ENCODE measurements around the gene HFE.
A peak's percentile ranks its signal among the peaks of the same experiment; 100 is the strongest.
"Not testable (repeated sequence)": the region's sequence is repeated elsewhere in the genome, so short reads cannot be mapped to it uniquely, and the experiment has no call there.

HFE gene

GRCh38 chr6:26107935-26108334 lies 20.7 kb downstream of the HFE start:
- DNase-seq (ENCODE audit: low read depth in 2 of 2): no peak

- no peak for DNase-seq (ENCODE audit: low read depth in 2 of 2)
Observed at GRCh38 chr6:26109772-26110171, 22.5 kb downstream of the HFE start.

- DNase-seq (ENCODE audit: low read depth in 2 of 2): no peak
Observed at GRCh38 chr6:26113570-26113969, 26.3 kb downstream of the HFE start.

- DNase-seq (ENCODE audit: low read depth in 2 of 2): no peak
Observed at GRCh38 chr6:26115226-26115625, 28.0 kb downstream of the HFE start.

GRCh38 chr6:26116267-26116666 lies 29.0 kb downstream of the HFE start:
- no peak for DNase-seq (ENCODE audit: low read depth in 2 of 2)

- no peak for DNase-seq (ENCODE audit: low read depth in 2 of 2)
Observed at GRCh38 chr6:26118999-26119398, 31.8 kb downstream of the HFE start.

- DNase-seq (ENCODE audit: low read depth in 2 of 2): not testable (repeated sequence)
Observed at GRCh38 chr6:26120115-26120514, 32.9 kb downstream of the HFE start.

GRCh38 chr6:26120807-26121140 lies 33.5 kb downstream of the HFE start:
- no peak for DNase-seq (ENCODE audit: low read depth in 2 of 2)

GRCh38 chr6:26121141-26122004 lies 34.1 kb downstream of the HFE start:
- DNase-seq (ENCODE audit: low read depth in 2 of 2): no peak

GRCh38 chr6:26122005-26122388 lies 34.8 kb downstream of the HFE start:
- DNase-seq (ENCODE audit: low read depth in 2 of 2): no peak

- no peak for DNase-seq (ENCODE audit: low read depth in 2 of 2)
Observed at GRCh38 chr6:26122402-26122792, 35.2 kb downstream of the HFE start.

- peak; percentile 84 to 92 for DNase-seq (ENCODE audit: low read depth in 2 of 2)
Observed at GRCh38 chr6:26122793-26123674, 35.8 kb downstream of the HFE start.

- DNase-seq (ENCODE audit: low read depth in 2 of 2): peak in 1 of 2 donors; percentile 61
Observed at GRCh38 chr6:26123675-26123946, 36.4 kb downstream of the HFE start.

- DNase-seq (ENCODE audit: low read depth in 2 of 2): peak in 1 of 2 donors; percentile 48
Observed at GRCh38 chr6:26123947-26124780, 36.9 kb downstream of the HFE start.

- DNase-seq (ENCODE audit: low read depth in 2 of 2): no peak
Observed at GRCh38 chr6:26124781-26125685, 37.8 kb downstream of the HFE start.

GRCh38 chr6:26126394-26127235 lies 39.4 kb downstream of the HFE start:
- no peak for DNase-seq (ENCODE audit: low read depth in 2 of 2)

GRCh38 chr6:26128013-26128771 lies 41.0 kb downstream of the HFE start:
- no peak for DNase-seq (ENCODE audit: low read depth in 2 of 2)

GRCh38 chr6:26129656-26130055 lies 42.4 kb downstream of the HFE start:
- no peak for DNase-seq (ENCODE audit: low read depth in 2 of 2)

- DNase-seq (ENCODE audit: low read depth in 2 of 2): no peak
Observed at GRCh38 chr6:26130581-26131249, 43.5 kb downstream of the HFE start.

Data from activated CD8-positive, alpha-beta memory T cell treated with anti-CD3 and anti-CD28 coated beads for 4 hours (primary cell).